ACHN (cell line): Measurements from ENCODE around the gene FYB1.

Experiments used
- DNase-seq: peaks from one replicate; pipeline ENCODE4 v3.0.0-alpha.2; 2015
- in situ Hi-C: cut with HindIII; loops from 2 replicates; pipeline ENCODE4 v1.10.0; 2017; ENCODE audit warnings: low sequenced_read_pairs, low pct_ligation_motif_present, low pct_unique_long_range_greater_than_20kb

Gene FYB1

GRCh38 chr5:39209924-39210323 is 9.4 kb downstream of the FYB1 start:
- in situ Hi-C loops = no loop called here
- no peak for DNase-seq

DNA sequence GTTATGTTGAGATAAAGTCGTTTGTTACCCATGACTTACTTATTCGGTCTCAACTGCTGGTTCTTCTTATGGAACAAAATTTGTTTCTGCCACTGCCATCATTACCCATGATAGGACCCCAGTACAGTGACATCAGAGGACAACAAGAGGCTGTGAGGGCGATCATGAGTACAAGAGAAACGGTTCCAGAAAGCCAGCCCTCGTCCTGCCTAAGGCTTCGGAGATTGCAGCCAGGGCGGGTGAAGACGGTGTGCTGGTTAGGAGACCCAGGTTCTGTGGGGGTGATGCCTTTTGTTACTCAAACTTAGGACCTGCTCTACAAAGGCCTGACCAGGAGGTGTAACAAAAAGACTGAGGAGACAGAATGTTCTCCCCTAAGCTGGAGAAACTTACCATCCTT is 10.9 kb downstream of the FYB1 start:
- in situ Hi-C loops = no loop called here

DNA sequence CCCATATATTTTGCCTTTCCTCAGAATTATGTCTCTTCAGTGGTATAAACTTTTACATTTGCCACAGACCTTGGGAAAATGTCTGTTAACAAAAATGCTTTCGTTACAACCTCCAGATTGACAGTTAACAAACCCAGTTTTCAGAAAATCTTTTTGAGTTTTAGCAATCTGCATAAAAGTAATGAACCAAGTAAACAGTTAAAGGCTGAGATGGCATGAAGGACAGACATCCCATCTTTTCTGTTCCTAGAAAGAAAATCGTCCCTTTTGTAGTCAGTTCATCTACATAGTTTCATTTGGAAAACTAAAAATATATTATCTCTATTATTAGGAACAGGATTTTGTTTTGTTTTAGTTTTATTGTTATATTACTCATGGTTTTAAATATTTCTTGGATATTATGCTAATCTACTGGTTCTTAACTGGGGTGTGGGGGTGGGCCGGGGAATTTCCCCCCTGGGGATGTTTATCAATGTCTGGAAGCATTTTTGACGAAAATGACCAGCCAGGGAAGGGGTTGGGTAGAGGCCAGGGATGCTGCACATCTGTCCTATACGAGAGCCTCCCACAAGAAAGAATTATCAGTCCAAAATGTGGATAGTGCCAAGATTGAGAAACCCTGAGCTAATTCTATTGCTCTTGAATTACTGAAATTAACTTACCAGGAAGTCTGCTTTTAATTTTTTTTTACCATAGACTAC is 11.9 kb downstream of the FYB1 start:
- in situ Hi-C loops = no loop called here
- DNase-seq = no peak

More for the DNA sequence above, 10.9 kb downstream of the FYB1 start:
- DNase-seq = no peak

- in situ Hi-C loops = no loop called here
Measured at GRCh38 chr5:39206630-39207321, 12.6 kb downstream of the FYB1 start.

GRCh38 chr5:39205550-39205949 is 13.8 kb downstream of the FYB1 start:
- no peak for DNase-seq
- in situ Hi-C loops = no loop called here

More at GRCh38 chr5:39206630-39207321, 12.6 kb downstream of the FYB1 start:
- no peak for DNase-seq

DNA sequence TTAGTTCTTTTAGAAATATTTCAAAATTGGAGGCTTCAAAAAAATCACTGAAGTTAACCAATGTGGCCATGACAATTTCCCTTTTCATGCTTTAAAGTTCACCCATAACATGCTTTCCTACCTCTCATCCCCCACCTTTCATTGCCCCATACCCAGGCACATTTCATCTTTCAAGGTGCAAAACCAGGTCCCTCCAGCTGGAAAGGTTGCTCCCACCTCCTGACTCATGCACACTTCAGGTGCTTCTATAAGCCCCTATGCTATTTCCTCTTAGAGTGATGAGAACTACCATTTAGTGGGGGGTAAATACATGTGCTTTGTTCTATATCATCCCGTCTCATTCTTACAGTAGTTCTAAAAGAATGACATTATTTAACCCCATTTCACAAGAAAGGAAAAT is 15.4 kb downstream of the FYB1 start:
- in situ Hi-C loops = no loop called here
- DNase-seq = no peak

DNA sequence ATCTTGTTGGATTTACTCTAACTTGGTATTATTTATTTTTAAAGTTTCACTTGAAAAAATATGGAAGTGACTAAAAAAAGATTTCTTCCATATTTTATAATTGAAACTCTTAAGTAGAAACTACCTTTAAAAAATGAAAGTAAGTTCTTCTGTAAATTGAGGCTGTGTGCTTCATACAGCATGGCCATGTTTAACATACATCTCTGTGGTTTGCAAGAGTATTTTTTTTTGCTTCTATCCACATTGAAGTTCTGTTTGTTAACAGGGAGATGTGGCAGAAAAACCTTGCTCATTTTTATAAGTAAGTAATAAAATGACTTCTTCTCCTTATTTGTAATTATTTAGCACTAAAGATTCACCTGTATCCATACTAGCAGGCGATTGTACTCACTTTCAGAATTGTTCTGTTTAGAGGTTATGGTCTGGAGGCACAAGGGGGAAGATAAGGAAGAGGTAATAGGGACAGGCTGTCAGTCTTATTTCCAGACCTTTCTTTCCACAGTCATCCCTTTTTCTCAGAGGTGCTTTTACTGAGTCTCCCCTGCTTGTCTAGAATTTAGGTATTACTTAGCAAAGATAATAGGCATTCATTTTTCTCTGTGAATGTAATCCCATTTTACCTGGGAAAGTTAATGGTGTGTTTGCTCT is 16.0 kb downstream of the FYB1 start:
- no peak for DNase-seq
- in situ Hi-C loops = no loop called here

DNA sequence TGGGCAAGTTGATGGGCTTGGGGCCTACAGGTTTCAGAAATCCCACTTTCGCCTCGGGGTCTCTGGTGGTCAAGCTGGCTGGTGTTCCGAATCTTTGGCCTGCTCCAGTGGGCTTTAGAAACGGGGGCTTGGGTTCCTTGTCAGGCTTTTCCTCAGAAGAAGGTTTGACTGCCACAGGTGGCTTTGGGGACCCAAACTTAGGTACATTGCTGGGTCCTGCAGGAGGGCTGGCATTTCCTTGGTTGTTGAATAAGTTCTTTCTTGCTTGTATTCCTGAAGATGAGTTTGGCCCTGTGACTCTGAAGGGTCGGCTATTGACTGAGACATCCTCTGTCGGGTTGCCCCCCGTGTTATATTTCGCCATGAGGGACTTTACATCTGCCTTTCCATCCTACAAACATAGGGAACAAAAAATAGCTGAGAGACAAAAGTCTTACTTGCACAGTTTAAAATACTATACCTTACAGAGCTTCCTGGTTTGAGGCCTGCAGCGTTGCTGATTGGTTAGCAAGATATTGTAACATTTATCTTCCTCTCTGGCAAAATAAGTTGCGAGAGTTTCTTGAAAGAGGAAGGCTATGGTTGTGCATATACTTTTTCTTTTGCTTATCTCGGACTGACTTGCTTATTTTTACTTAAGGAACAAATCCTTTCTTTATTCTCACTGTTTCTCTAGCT is 16.6 kb downstream of the FYB1 start:
- DNase-seq = no peak
- in situ Hi-C loops = no loop called here

DNA sequence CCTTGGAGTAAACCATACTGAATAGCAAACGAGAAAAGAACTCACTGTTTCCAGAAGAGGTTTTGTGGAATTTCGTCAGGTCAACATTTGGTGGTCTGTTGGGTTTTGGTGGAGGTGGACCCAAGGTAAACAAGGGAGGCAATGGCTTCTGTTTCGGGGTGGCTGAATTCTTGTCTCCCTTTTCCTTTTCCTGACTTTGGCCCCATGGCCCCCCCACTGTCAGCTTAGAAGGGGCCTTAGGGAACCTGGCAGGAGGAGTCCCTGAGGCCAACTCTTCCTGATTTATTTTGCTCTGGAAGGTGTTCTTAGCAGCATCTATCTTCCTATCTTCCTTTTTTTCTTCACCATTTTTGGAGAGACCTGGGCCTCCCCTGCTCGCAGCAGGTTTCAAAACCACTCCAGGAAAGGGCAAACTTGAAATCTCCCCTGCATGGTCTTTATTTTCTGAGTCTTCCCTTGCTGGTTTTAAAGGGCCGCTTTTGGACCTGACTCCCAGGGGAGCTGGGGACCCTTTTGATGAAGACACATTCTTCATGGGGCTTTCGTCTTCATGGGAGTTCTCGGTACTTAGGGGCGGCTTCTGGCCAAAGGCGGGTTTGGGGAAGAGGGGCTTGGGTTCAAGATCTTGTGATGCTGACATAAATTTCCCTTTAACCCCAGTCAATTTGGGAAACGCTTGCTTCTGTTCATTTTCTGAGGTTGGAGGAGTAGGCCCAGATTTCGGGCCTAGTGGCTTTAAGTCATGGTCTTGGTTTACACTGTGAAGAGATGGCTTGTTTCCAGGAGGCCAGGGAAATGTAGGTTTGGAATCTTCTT is 17.4 kb downstream of the FYB1 start:
- DNase-seq = no peak
- in situ Hi-C loops = no loop called here

GRCh38 chr5:39201160-39201780 is 18.1 kb downstream of the FYB1 start:
- in situ Hi-C loops = no loop called here
- DNase-seq = no peak

DNA sequence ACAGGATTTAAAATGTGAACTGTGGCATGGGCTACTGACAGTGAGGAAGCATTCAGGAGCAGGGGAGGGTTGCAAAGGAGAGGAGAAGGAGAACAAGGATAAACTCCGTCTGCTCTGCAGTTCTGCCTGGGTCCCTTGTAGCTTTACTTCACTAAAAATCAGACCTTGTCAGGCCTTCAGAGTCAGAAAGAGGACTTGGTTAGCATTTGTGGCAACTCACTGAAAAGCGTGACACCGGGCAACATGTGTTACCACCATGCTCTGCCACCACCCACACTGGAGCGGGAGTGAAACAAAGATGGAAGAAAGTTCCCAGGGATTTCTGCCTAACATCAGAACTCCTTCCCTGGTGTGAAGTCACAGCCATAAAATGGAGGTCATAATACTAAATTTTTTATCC is 19.3 kb downstream of the FYB1 start:
- in situ Hi-C loops = no loop called here
- no peak for DNase-seq

DNA sequence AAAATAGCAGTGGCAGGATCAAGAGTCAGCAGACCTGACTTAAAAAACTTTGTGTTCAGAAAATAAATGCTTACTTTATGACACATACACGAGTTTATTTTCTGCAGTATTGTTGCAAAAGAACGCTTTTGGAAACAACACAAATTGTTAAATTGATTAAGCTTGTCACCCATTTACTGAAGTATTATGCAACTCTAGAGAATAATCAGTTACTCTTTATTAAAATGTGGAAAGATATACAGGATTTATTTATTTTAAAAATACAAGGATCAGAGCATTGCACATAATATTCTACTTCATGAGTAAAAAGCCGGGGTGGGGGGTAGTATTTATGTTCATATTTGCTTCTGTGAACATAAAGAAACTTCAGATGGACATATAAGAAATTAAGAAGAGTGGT is 20.0 kb downstream of the FYB1 start:
- no peak for DNase-seq
- in situ Hi-C loops = no loop called here

- no peak for DNase-seq
- in situ Hi-C loops = no loop called here
Measured at GRCh38 chr5:39198127-39198526, 21.2 kb downstream of the FYB1 start.

DNA sequence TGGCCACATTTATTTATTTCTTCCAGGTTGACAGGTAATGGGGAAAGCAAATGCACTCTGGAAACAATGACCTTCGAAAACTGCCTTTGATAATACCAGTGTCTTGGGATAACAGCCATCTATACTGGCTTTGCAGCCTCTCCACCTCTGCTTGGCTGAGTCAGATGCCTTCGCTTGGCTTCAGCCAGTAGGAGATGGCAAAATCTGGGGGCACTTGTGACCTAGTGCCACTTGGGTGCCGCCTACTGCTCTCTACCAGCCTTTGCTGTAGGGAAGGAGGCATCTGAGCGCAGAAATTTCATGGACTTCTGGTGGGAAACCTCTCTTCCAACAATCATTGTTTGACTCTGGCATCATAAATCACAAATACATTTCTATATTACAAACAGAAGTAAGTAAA is 21.8 kb downstream of the FYB1 start:
- in situ Hi-C loops = no loop called here
- no peak for DNase-seq

DNA sequence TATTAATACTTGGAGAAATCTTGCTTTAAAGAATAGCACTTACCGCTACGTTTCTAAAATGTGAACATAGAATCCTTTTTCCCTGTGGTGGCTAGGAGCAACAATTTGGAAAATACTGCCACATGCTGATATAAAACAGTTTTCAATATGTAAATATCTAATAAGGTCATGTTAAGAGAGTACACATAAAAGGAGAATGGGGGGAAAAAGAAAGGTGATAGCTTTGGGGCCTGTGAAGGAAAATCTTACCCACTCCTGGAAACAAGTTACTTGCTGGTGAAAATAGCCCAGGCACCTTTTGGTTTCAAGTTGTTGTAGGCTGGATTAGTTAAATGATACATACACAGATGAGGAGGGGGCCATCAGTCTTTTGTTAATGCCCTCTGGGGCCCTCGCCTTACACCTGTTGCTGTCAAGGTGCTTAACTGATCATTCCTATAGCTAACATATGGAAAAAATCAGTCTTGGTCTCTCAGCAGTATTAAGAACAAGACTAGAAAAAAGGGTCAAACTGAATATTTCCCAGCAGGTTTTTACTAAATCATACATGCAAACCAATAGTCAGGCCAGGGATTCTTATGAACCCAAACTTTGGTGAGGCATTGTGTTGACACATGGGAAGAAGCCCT is 24.1 kb downstream of the FYB1 start:
- in situ Hi-C loops = no loop called here
- no peak for DNase-seq

DNA sequence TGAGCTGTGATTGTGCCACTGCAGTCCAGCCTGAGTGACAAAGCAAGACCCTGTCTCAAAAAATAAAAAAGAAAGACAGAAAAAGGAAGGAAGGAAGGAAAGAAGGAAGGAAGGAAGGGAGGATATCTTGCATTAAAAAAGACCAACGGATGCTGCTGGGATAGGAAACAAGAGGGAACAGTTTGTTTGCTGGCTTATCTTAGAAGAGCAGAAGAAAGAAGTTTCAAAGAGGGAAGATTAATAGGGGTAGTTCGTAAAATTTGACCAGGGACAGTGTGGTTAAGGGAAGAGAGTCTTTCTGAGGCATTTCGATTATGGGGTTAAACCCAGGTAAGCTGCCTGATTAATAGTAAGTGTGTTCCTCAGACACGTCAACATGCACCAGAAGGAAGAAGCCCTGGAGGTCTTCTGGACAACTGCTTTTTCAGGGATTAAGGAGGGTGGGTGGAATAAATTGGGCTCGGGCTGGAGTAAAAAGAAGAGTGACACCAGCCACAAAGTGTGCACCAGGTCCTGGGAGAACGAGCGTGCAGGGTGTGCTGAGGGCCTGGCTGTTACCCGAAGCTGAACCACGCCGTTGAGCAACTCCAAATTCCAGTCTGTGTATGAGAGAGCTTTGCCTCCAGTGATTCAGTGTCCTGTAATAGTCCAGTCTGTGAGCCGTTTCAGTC is 24.8 kb downstream of the FYB1 start:
- DNase-seq = no peak
- in situ Hi-C loops = no loop called here
